ENCODE results near the gene RGP1. TPM values are rescaled to one million over a fixed set of nuclear protein-coding genes. Genes with fewer than 3 reads are reported as not detected.

The RGP1 gene
- total RNA-seq, 4 donors from 2014 or later, result 16.5 to 44.4 (median 38.3) TPM

DNA sequence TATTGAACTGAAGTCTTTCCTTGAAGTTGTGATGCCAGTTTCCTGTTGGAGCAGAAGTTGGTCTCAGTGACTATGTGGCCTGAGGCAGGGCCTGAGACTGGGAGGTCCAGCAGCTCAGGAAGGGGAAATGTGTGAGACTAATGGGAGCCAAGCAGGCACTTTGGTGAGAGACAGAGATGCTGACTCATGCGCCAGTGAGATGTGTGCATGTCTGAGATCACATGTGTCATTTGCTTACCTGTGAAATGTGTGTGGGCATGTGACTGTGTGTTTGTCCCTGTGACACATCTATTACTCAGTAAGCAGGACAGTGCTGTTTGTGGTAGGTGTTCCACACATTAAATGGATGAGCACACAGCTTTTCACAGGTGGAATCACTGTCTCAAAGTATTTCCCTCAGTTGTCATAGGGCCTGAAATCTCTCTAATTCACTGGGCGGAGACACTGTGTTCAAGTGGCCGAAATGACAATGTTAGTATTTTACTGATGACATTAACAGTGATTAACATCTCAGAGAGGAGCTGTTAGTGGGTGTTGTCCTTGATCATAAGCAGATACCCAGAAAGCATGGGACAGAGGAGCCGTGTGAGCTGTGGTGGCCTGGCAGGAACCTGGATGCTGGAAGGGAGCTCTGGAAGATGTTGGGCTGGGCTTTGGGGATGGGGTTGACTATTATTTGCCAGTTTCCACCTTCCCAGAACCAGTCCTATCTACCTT is 49.7 kb downstream of the RGP1 start:
- H3K36me3 ChIP-seq, result peaks cover 0 to 16% (median 0%) of the 10 kb centered on the region in 3 donors
- H3K27me3 ChIP-seq, result no peaks in the 10 kb centered on the region
- H3K4me3 ChIP-seq, result no peak overlapping the region
- TF ChIP-seq, protein P1, sequence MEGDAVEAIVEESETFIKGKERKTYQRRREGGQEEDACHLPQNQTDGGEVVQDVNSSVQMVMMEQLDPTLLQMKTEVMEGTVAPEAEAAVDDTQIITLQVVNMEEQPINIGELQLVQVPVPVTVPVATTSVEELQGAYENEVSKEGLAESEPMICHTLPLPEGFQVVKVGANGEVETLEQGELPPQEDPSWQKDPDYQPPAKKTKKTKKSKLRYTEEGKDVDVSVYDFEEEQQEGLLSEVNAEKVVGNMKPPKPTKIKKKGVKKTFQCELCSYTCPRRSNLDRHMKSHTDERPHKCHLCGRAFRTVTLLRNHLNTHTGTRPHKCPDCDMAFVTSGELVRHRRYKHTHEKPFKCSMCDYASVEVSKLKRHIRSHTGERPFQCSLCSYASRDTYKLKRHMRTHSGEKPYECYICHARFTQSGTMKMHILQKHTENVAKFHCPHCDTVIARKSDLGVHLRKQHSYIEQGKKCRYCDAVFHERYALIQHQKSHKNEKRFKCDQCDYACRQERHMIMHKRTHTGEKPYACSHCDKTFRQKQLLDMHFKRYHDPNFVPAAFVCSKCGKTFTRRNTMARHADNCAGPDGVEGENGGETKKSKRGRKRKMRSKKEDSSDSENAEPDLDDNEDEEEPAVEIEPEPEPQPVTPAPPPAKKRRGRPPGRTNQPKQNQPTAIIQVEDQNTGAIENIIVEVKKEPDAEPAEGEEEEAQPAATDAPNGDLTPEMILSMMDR (IDR thresholded peaks at IDR 0.05), result no peak
- no peak for TF ChIP-seq POLR2A (IDR thresholded peaks at IDR 0.05)
- H3K9me3 ChIP-seq, result no peaks in the 10 kb centered on the region
- no peak overlapping the region for H3K27ac ChIP-seq
- H3K4me1 ChIP-seq, result peaks cover 0 to 13% (median 0%) of the 10 kb centered on the region in 4 donors
- no peak for DNase-seq

DNA sequence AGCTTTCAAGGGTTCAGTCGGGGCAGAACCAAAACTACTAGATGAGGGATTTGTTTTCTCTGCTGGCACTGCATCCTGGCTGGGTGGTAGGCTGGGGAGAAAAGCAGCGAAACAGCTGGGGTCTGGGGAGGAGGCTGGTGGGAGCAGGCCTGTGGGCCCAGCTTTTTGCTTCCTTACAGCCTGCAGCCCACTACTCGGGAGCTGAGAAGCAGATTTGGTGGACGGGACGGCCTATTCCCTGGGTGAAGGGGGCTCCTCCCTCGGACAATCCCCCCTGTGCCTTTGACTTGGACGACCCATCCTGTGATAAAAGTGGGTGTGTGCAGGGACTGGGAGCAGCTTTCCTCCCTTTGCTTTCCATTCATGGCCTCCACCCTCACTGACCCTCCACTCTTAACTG is 51.4 kb downstream of the RGP1 start:
- TF ChIP-seq, protein P1 (IDR thresholded peaks at IDR 0.05), result no peak
- TF ChIP-seq POLR2A (IDR thresholded peaks at IDR 0.05), result no peak
- DNase-seq, result no peak
- Histone ChIP-seq H3K4me3 (no peak overlapping the region), H3K36me3 (peaks cover 0 to 19% (median 0%) of the 10 kb centered on the region in 3 donors), H3K4me1 (no peaks in the 10 kb centered on the region), H3K27ac (no peak overlapping the region), H3K9me3 (no peaks in the 10 kb centered on the region), H3K27me3 (no peaks in the 10 kb centered on the region)

DNA sequence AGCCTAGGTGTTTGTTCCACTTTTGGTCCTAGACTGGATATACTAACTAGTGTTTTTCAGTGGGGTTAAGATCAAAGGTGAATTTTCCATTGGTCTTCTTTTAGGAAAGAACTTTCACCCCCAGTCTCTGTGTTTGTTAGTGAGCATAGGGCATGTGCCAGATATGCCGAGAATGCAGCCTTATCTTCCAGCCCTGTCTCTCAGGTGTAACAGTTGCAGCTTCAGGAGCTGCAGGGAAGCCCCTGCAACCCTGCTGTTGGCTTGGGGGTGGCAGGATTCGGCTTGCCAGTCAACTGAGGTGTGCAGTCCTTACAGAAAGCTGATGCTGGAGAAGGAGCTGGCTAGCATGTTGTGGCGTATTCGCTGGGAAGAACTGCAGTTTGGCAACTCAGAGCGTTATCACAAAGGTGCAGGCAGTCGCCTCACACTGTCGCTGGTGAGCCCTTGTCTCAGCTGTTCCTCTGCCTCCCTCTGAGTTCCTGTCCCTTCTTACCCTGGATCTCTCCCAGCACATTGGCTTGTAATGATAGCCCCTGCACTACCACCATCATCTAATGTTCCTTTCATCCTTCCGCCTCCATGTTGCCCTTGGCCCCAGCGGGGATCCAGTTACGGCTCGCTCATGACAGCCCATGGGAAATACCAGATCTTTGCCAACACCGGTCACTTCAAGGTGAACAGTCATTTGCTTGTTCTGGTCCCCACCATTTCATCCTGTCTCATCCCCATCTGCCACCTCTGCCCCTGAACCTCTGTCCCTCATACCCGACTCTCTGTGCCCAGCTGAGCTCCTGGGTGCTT is 52.4 kb downstream of the RGP1 start:
- Histone ChIP-seq H3K4me3 (no peak overlapping the region), H3K36me3 (peaks cover 0 to 27% (median 0%) of the 10 kb centered on the region in 3 donors), H3K27ac (no peak overlapping the region), H3K9me3 (no peaks in the 10 kb centered on the region), H3K27me3 (no peaks in the 10 kb centered on the region), H3K4me1 (no peaks in the 10 kb centered on the region)
- no peak for DNase-seq
- TF ChIP-seq, protein P1 (IDR thresholded peaks at IDR 0.05), result no peak
- TF ChIP-seq POLR2A (IDR thresholded peaks at IDR 0.05), result no peak

DNA sequence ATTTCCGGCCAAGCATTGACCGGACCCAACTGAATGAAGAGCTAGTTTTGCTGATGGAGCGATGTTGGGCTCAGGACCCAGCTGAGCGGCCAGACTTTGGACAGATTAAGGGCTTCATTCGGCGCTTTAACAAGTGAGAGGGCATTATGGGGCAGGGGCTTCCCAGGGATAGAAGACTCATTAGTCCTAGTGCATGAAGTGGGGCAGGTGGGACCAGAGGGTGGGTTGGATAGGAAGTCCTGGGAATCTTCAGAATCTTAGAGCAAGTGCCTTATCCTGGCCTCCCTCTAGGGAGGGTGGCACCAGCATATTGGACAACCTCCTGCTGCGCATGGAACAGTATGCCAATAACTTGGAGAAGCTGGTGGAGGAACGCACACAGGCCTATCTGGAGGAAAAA is 57.0 kb downstream of the RGP1 start:
- TF ChIP-seq, protein P1 (IDR thresholded peaks at IDR 0.05), result no peak
- no peak for TF ChIP-seq POLR2A (IDR thresholded peaks at IDR 0.05)
- Histone ChIP-seq H3K4me3 (no peak overlapping the region), H3K27me3 (no peaks in the 10 kb centered on the region), H3K4me1 (peaks cover 0 to 2% (median 0%) of the 10 kb centered on the region in 4 donors), H3K9me3 (no peaks in the 10 kb centered on the region), H3K27ac (no peak overlapping the region), H3K36me3 (peaks cover 0 to 40% (median 0%) of the 10 kb centered on the region in 3 donors)
- no peak for DNase-seq

Small RNA genes lying within 50 kb of the gene (small RNA-seq; reads per million reads assigned to genes)
- gene MIR6853, result 0 to 0.29 reads per million in 2 donors

Other genes starting within 250 kb of the RGP1 start
- gene TESK1, start 144.0 kb upstream of the RGP1 start, total RNA-seq, result 10 to 100 TPM; 21.5 to 85.1 (median 50.7) TPM
- 10 to 100 TPM in 1 of 4 donors, 1 to 10 TPM in 3; 2.3 to 62.7 (median 4.4) TPM for gene CD72, start 130.9 kb upstream of the RGP1 start, total RNA-seq
- 1 to 10 TPM in 1 of 4 donors, not detected in 3; 2.4 TPM for gene SIT1, start 98.4 kb upstream of the RGP1 start, total RNA-seq
- 1,000 to 10,000 TPM in 3 of 4 donors, not detected in 1; 1,673 to 3,824 (median 2,659) TPM for gene RMRP, start 91.3 kb upstream of the RGP1 start, total RNA-seq
- gene CCDC107, start 91.0 kb upstream of the RGP1 start, total RNA-seq, result 10 to 100 TPM; 14.0 to 21.9 (median 20.2) TPM
- 10 to 100 TPM in 1 of 4 donors, 1 to 10 TPM in 3; 1.9 to 19.8 (median 4.8) TPM for gene ARHGEF39, start 84.1 kb upstream of the RGP1 start, total RNA-seq
- 1 to 10 TPM; 1.6 to 6.3 (median 5.2) TPM for gene CA9, start 75.4 kb upstream of the RGP1 start, total RNA-seq
- gene TPM2, start 59.4 kb upstream of the RGP1 start, total RNA-seq, result 100 to 1,000 TPM in 2 of 4 donors, 10 to 100 TPM in 2; 41.2 to 436 (median 122) TPM
- gene TLN1, start 17.1 kb upstream of the RGP1 start, total RNA-seq, result 100 to 1,000 TPM; 129 to 262 (median 188) TPM
- 10 to 100 TPM; 19.8 to 34.3 (median 28.5) TPM for gene CREB3, start 16.6 kb upstream of the RGP1 start, total RNA-seq
- 100 to 1,000 TPM; 263 to 474 (median 436) TPM for gene GBA2, start 59 bp upstream of the RGP1 start, total RNA-seq
- not detected for gene MSMP, start 5.0 kb downstream of the RGP1 start, total RNA-seq
- gene NPR2, start 42.3 kb downstream of the RGP1 start, total RNA-seq, result 10 to 100 TPM in 3 of 4 donors, 1 to 10 TPM in 1; 6.7 to 29.5 (median 21.6) TPM
- under 1 TPM in 1 of 4 donors, not detected in 3; 0.94 TPM for gene SPAG8, start 63.0 kb downstream of the RGP1 start, total RNA-seq
- 10 to 100 TPM; 19.8 to 40.3 (median 28.7) TPM for gene HINT2, start 65.8 kb downstream of the RGP1 start, total RNA-seq
- not detected for gene FAM221B, start 79.4 kb downstream of the RGP1 start, total RNA-seq
- 10 to 100 TPM in 1 of 4 donors, 1 to 10 TPM in 3; 6.0 to 11.6 (median 8.1) TPM for gene TMEM8B, start 79.9 kb downstream of the RGP1 start, total RNA-seq
- gene OR13J1, start 121.1 kb downstream of the RGP1 start, total RNA-seq, result not detected
- gene HRCT1, start 156.9 kb downstream of the RGP1 start, total RNA-seq, result 10 to 100 TPM in 3 of 4 donors, 1 to 10 TPM in 1; 9.1 to 32.6 (median 17.2) TPM
- 10 to 100 TPM in 1 of 4 donors, under 1 TPM in 1, not detected in 2; 0.88 to 17.3 TPM for gene SPAAR, start 160.2 kb downstream of the RGP1 start, total RNA-seq
- gene OR2S2, start 208.9 kb downstream of the RGP1 start, total RNA-seq, result not detected